Measurements from ENCODE around the gene RBMS1.
"Not testable (repeated sequence)": the region's sequence is repeated elsewhere in the genome, so short reads cannot be mapped to it uniquely, and the experiment has no call there.

The RBMS1 gene

GRCh38 chr2:160502478-160502877 is 8.9 kb upstream of the RBMS1 start:
- DNase-seq (ENCODE audit: low read depth in 1 of 2, low spot score in 1 of 2): no peak

- no peak for DNase-seq (ENCODE audit: low read depth in 1 of 2, low spot score in 1 of 2)
Observed at GRCh38 chr2:160501370-160501769, 7.8 kb upstream of the RBMS1 start.

- DNase-seq (ENCODE audit: low read depth in 1 of 2, low spot score in 1 of 2): no peak
Observed at GRCh38 chr2:160499865-160500264, 6.3 kb upstream of the RBMS1 start.

GRCh38 chr2:160498137-160498536 is 4.5 kb upstream of the RBMS1 start:
- no peak for DNase-seq (ENCODE audit: low read depth in 1 of 2, low spot score in 1 of 2)

- DNase-seq (ENCODE audit: low read depth in 1 of 2, low spot score in 1 of 2): no peak
Observed at GRCh38 chr2:160494201-160494644, 616 bp upstream of the RBMS1 start.

GRCh38 chr2:160492401-160493226 is 993 bp downstream of the RBMS1 start:
- DNase-seq (ENCODE audit: low read depth in 1 of 2, low spot score in 1 of 2): peak; percentile 34 to 38

- no peak for DNase-seq (ENCODE audit: low read depth in 1 of 2, low spot score in 1 of 2)
Observed at GRCh38 chr2:160491911-160492371, 1.7 kb downstream of the RBMS1 start.

GRCh38 chr2:160490733-160491685 is 2.6 kb downstream of the RBMS1 start:
- no peak for DNase-seq (ENCODE audit: low read depth in 1 of 2, low spot score in 1 of 2)

GRCh38 chr2:160489111-160489510 is 4.5 kb downstream of the RBMS1 start:
- no peak for DNase-seq (ENCODE audit: low read depth in 1 of 2, low spot score in 1 of 2)

GRCh38 chr2:160488289-160488688 is 5.3 kb downstream of the RBMS1 start:
- not testable (repeated sequence) for DNase-seq (ENCODE audit: low read depth in 1 of 2, low spot score in 1 of 2)

GRCh38 chr2:160486341-160486740 is 7.3 kb downstream of the RBMS1 start:
- DNase-seq (ENCODE audit: low read depth in 1 of 2, low spot score in 1 of 2): no peak

GRCh38 chr2:160484859-160485520 is 8.6 kb downstream of the RBMS1 start:
- DNase-seq (ENCODE audit: low read depth in 1 of 2, low spot score in 1 of 2): no peak

- no peak for DNase-seq (ENCODE audit: low read depth in 1 of 2, low spot score in 1 of 2)
Observed at GRCh38 chr2:160482673-160483072, 10.9 kb downstream of the RBMS1 start.

- no peak for DNase-seq (ENCODE audit: low read depth in 1 of 2, low spot score in 1 of 2)
Observed at GRCh38 chr2:160479269-160479668, 14.3 kb downstream of the RBMS1 start.

- no peak for DNase-seq (ENCODE audit: low read depth in 1 of 2, low spot score in 1 of 2)
Observed at GRCh38 chr2:160478660-160479059, 14.9 kb downstream of the RBMS1 start.

GRCh38 chr2:160477032-160477431 is 16.6 kb downstream of the RBMS1 start:
- no peak for DNase-seq (ENCODE audit: low read depth in 1 of 2, low spot score in 1 of 2)

- no peak for DNase-seq (ENCODE audit: low read depth in 1 of 2, low spot score in 1 of 2)
Observed at GRCh38 chr2:160474891-160475787, 18.5 kb downstream of the RBMS1 start.

GRCh38 chr2:160474319-160474645 is 19.3 kb downstream of the RBMS1 start:
- DNase-seq (ENCODE audit: low read depth in 1 of 2, low spot score in 1 of 2): no peak

GRCh38 chr2:160473468-160474318 is 19.9 kb downstream of the RBMS1 start:
- no peak for DNase-seq (ENCODE audit: low read depth in 1 of 2, low spot score in 1 of 2)

Measured in stimulated activated CD4-positive, alpha-beta T cell treated with anti-CD3 and anti-CD28 coated beads, Interleukin-15, amount 100 ng/mL, for 1 hour (primary cell).